Breast epithelium (tissue), 3 donors: Measurements from ENCODE around the gene NDUFS3.

Source experiments
- POLR2A ChIP-seq: fragments of 450-650 bp; IDR thresholded peaks from one replicate; pipeline ENCODE4 v1.6.1; 2016; ENCODE audit warnings: antibody characterized with exemption, mild to moderate bottlenecking, moderate library complexity
- TF ChIP-seq, protein P1 (sequence below), 3 donors: fragments of 450-650 bp; IDR thresholded peaks; one replicate each; pipeline ENCODE4 v1.5.1; 2016 to 2017; ENCODE audit warnings: antibody characterized with exemption in 3 of 3, mild to moderate bottlenecking in 3 of 3, moderate library complexity in 3 of 3

GRCh38 chr11:47558695-47559094 is 20.2 kb upstream of the NDUFS3 start:
- TF ChIP-seq POLR2A: no peak
- TF ChIP-seq, protein P1, sequence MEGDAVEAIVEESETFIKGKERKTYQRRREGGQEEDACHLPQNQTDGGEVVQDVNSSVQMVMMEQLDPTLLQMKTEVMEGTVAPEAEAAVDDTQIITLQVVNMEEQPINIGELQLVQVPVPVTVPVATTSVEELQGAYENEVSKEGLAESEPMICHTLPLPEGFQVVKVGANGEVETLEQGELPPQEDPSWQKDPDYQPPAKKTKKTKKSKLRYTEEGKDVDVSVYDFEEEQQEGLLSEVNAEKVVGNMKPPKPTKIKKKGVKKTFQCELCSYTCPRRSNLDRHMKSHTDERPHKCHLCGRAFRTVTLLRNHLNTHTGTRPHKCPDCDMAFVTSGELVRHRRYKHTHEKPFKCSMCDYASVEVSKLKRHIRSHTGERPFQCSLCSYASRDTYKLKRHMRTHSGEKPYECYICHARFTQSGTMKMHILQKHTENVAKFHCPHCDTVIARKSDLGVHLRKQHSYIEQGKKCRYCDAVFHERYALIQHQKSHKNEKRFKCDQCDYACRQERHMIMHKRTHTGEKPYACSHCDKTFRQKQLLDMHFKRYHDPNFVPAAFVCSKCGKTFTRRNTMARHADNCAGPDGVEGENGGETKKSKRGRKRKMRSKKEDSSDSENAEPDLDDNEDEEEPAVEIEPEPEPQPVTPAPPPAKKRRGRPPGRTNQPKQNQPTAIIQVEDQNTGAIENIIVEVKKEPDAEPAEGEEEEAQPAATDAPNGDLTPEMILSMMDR (IDR thresholded peaks at IDR 0.05): no peak
